Inflammatory macrophage (primary cell): ENCODE measurements around the gene G0S2.
A peak's percentile ranks its signal among the peaks of the same experiment; 100 is the strongest.

ENCODE experiments used
- DNase-seq, 2 donors: peaks; one replicate each; pipeline ENCODE4 v3.0.0-alpha.2; 2020 to 2022

G0S2 gene

DNA sequence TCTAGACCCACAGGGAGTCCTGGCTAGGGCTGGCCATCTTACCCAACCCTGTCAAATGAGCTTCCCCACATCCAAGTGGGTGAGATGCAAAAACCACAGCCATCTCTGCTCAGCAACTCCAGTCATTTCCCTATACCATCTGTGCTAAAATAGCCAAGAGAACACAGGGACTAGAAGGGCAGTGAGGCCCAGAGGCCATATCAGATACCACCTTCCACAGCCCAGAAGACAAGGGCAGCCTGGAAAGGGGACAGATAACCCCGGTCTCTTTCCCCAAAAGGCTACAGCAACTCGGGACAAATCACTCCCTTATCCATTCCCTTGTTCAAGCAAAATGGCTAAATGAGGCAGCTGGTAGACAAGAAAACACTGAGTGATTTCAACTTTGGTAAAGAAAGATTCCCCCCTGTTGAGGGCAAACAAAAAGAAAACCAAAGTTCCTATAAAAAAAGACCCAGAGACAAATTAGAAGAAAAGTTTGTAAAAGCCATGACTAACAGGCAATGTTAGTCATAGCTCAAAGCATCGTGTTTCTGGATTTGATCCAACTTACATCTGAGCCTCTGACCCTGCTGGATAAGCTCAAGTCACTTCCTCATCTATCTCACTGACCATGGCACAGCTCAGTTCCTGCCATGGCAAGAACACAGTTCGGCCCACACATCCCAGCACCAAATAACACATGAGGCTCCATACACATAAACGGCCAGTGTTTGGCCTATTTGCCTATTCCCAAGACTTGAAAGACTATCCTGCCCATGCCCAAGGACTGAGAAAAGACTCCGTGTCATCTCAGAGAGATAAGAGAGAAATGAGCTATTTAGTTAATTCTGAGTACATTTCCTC is 26.1 kb upstream of the G0S2 start:
- peak; percentile 93 to 94 for DNase-seq

DNA sequence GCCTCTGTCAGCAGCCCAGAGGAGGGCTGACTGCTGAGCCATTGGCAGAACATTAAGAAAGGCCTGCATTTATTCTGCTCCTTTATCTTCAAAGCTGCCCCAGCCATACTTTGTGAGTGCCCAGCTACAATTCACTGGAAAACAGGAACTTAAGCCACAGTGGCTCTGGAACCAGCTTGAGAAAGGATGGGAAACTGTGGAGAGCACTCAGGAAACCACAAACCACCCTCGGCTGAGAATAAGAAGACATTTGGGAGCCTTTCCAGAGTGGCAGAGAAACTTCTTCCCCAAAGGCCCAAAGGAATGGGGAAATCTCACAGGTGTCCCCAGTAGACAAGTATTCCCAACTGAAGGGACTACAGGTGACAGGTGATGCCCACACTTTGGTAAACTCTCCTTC is 24.8 kb upstream of the G0S2 start:
- peak; percentile 79 to 80 for DNase-seq

DNA sequence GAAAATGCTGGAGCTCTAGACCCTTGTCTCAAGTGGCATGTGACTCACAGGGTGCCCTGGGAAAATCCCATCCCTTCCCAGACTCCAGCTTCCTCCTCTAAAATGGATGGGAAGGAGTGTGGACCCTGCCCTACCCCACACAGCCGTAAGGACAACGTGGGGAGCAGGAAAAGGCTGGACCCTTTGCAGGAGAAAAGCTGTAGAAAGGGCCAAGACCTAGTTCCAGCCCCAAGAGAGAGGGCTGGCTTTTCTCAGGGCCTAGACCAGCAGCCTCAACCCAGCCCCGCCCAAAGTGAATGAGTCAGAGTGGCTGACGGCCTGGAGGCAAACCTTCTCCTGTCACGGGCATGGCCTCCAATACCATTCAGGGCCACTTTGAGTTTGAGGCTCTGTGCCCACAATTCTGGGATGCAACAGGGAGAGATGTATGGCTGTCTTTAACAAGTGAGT is 24.0 kb upstream of the G0S2 start:
- DNase-seq, result peak; percentile 86 to 88

DNA sequence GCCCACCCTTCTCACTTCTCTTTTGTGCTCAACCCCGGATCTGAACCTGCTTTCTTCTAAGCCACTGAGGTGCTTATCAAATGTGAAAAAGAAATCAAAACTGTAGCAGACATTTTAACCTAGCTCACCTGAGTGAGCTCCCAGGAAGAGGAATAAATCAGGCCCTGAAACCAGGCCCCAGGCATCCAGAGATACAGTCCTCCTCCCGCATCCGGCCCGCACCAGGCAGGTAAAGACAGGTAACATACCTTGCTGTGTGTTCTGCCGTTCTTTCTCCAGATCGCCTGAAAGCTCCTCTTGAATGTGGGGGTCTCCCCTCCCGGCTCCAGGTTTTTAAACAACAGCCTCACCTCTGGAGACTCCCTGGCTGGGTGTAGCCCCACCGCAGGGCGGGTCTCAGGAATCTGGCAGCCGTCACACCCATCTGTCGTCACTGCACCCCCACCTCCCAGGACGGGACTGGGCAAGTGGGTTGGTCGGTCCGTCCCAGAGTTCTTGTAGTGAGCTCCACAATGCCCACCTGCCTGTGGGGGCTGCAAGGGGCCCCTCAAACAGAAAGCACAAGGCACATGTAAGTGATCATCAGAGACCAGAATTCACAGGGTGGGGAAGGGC is 23.0 kb upstream of the G0S2 start, which contains the start of gene LAMB3:
TSS of gene LAMB3 (minus strand) at position 305 of the 615 bp plus-strand sequence. CDS start 1,481 bp downstream, outside the sequence.
- DNase-seq, result no peak

DNA sequence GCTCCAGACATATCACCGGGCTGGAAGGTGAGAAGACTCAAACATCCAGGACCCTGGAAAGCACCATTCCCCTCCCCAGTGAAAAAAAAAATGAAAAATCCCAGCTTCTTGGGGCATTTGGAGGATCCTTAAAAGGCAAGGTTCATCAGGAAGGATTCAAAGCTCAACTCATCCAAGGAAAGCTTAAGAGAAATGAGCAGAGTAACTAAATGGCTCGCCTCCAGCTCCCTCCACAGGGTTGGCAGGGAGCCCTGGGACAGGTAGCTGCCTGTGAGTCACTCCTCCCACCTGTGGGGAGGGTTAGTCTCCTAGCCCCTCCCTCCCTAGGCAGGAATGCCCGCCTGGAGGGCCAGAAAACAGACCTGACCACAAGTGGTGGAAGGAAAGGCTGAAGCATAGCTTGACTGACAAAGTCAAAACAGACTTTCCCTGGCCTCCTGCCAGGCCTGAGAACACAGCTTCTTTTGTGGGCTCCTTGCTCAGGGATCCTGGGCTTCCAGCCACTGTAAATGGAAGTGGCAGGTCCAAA is 22.3 kb upstream of the G0S2 start:
- peak in 1 of 2 donors; percentile 32 for DNase-seq

DNA sequence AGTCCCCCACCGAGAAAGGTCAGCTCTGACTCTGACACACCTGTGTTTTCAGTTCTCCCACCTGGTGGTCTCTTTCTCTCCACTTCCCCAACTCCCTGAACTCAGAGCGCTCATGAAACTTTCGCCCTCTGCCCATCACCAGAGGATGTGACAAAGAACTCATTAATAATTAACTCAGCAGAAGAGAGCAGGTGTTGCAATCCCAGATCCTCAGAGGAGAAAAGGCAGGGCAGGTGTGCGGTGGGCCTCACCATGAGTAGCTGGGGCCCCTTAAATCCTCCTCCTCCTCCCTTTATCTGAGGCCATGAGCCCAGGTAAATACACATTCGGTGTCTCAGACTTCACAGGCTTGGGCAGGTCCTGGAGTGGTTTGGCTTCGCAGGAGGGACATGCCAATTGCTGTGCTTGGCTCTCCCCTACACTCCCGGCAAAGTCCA is 21.3 kb upstream of the G0S2 start:
- no peak for DNase-seq

DNA sequence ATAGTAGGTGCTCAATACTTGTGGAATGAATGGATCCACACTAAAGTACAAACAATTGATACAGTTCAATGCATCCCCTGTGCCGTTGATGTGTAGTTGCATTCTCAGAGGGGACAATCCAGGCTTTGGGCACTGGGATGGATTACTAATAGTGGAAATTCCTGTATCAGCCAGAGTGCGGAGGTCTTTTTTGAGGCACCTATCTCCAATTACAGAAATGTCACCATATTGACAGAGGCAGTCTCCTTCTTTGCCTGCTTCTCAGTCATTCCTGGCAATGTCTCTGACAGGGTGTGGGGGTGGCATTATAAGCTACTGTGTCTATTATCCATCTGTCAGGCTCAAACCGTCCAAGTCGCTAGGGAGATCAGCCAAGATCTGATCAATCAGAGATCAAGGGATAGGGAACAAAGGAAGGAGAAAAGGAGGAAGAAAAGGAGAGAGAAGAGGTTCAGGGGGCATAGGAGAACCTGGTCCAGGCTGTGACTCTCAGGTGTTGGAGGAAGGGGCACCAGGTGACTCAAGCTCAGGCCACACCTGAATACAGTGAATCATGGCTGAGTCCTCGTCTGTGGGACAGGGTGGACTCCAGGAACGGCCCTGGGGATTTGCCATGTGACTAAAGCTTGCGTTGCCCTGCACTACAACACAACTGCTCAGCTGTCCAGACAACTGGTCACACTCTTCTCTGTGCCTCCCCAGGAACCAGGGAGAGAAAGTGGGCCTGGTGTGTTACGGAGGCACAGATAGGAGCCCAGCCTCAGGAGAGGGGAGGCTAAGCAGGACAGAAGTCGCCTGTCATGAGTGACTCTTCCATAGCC is 19.6 kb upstream of the G0S2 start:
- no peak for DNase-seq

DNA sequence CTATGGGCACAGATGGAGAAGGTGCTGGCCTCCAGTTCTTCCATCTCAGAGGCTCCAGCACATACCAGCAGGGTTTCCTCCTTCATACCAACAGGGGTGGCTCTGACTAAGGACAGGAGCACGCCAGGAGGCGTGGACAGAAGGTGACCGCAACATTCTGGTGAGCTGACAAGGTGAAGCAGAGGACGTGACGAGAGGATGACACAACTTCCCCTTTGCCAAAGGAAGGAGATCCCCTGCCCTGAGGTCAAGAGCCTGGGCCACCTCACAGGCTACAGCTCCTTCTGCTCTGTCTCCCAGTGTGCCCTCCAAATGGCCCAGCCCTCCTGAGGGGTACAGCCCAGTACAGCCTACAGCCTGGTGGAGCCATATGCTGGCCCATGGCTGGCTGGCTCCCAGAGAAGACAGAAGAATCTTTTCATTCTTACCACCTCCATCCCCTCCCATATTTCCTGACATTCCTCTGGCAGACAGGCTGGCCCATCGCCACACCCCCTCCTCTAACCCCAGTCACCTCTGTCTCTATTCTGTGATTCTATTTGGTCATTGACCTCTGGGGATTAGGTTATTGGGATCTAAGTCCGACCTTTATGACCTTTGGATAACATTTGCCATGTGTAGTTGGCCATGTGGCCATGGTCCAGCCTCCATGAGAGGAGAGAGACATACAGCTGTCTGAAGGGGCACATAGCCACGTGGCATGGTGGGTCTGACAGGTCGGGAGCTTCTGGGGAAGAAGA is 17.9 kb upstream of the G0S2 start:
- peak; percentile 35 to 72 for DNase-seq

DNA sequence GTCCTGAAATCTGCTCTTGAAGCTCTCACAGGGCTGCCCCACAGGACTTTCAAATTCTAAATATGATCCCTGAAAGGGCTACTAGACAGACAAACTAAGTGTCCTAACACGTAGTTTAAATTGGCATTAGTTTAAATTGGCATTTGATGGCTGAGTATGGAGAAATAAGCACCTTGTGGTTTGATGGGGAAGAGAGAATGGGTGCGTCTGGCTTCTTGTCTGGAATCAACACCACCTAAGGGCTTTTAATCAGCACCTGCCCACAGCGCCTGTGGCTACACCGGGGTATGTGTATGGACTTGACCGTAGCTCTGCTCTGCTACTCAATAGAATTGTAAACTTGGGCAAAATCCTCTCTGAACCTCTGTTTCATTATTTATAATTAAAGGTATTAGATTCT is 17.3 kb upstream of the G0S2 start:
- DNase-seq, result no peak

DNA sequence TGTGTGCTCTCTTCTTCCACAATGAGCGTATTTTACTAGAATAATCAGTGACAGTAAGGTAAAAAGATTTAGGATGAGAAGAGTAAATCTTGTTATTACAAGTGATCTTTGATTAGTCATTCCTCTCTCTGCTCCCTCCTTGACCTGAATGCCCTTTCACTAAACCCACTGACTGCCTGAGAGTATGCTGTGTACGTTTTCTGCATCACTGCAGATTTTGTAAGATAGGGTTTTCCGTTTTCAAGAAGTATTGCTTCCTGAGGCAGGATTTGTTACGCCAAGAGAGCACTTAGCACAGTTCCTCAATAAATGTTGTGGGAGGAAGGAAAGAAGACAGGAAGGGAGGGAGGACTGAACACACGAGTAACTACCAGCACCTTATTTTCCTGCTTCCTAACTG is 15.3 kb upstream of the G0S2 start:
- DNase-seq, result peak; percentile 84 to 85

DNA sequence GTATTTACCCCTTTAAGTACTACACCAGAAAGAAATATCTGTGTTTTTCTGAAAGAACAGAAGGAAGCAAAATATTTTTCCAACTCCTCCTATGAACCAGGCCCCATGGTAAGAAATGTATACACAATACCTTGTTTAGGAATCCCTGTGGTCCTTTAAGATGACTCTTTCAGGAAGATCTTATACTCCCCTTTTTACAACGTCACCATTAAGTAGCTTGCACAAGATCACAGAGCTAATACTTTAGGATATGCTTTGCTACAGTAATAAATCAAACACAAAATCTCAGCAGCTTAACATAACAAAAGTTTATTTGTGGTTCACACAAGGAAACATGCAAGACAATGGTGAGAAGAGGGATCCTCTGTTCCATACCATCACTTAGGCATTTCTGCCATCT is 14.1 kb upstream of the G0S2 start:
- no peak for DNase-seq

DNA sequence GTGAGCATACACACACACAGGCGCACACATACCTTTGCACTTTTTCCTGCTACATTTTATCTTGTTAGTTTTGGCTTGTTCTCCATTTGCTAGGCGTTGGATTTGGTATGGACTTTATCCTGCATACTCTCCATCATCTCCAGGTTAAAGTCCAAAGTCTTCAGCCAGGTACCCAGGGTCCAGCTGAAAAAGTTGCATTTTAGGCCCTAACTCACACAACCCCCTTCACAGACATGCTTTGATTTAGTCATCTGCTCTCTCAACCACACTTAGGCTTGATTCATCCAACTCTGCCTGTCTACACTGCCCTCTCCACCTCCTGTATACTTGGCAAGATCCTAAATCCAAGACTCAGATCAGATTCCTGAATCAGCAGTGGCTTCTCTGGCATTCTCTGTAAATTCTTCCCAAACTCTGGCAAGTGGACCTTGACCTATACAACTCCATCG is 12.3 kb upstream of the G0S2 start:
- no peak for DNase-seq

DNA sequence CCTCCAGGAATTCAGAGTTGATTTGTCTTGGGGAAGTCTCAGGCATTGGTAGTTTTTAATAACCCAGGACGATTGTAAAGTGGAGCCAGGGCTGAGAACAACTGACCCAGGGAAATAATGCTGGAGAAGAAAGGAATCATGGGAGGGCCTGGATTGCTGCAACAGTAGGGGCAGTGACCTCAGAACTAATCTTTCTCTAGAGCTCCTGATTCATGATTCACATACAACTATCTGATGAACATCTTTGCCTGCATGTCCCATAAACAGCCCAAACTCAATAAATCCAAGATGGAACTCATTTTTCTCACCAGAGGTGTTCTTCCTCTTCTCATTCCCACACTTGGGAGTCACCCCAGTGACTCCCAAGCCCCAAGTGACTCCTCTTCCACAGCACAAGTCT is 8.1 kb upstream of the G0S2 start:
- no peak for DNase-seq

DNA sequence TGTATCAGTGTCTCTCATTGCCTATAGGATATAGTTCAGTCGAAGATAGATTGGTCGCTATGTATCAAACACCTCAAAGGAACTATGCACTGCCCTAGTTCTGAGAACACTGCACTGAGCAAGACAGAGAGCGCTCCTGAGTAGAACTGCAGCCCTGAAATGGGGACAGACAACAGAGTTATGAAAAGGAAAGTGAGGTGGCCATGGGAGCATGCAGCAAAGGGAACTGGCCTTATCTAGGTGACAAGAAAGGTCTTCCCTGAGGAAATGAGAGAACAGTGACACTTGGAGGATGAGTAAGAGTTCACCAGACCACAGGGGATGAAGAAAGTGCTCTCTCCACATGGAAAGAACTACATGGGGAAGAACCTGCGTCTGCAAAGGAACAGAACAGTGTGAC is 7.5 kb upstream of the G0S2 start:
- DNase-seq, result peak; percentile 25 to 40

DNA sequence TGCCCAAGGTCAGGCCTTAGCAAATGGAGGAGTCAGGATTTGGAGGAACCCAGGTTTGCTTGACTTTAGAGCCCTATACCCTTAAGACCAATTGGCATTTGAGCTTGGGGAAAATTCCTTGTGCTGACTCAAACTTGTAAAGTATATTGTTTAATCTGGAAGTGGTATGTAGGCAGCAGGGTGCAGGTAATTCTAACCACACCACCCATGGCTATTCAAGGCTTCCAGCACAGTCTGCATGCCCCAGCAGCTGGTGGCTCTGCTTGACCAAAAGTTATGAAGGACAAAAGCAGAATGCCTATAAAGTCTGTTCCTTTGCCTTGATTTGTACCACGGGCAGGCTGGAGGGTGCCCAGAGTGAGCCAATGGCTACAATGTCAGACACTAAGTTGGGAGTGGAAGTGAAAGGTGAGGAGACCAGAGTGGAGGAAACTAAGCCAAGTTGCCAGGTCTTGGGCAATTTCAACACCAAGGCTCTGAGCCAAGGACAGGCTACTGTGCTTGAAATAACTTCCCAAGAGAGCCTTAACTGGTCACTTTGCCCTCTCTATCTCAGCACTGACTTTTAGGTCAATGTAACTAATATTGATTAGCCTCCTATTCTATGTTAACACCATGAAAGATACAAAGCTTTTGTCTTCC is 4.7 kb upstream of the G0S2 start:
- DNase-seq, result no peak

DNA sequence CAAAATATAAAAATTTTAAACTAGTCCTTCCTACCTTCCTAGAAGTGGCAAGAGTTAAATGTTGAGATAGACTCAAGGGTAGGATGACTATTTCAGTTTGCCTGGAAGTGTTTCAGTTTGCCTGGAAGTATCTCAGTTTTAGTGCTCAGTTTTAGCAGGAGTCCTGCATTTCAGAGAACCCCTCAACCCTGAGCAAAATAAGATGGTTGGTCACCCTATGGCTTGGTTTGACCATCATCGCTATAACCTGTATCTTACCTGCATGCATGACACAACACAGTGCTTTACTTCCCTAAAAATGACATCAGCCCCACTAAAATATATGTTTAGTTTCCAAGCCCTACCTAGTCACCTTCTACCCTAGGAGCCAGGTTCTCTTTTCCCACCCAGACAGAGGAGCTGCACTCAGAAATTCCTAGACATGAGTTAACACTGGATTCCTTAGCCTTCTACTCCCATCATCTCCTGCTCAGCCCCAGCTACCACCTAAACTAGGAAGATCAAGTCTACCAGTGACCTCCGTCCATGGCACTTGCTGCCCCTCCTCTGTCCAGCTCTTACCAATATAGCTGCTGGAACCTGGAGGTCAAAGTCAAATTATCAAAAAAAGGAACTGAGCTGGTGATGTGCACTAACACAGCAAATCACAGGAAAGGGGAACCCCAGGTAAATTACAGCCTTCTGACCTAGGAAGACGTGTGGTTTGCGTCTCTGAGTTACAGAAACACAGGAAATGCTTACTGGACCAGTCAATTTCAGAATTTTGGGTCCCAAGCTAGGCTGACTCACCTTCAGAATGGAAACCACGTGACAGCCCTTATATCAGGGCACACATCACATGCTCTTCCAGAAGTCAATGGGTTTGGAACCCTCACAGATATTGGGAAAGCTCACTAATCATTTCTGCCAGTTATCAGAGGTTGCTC is 2.2 kb upstream of the G0S2 start:
- peak; percentile 56 to 77 for DNase-seq

DNA sequence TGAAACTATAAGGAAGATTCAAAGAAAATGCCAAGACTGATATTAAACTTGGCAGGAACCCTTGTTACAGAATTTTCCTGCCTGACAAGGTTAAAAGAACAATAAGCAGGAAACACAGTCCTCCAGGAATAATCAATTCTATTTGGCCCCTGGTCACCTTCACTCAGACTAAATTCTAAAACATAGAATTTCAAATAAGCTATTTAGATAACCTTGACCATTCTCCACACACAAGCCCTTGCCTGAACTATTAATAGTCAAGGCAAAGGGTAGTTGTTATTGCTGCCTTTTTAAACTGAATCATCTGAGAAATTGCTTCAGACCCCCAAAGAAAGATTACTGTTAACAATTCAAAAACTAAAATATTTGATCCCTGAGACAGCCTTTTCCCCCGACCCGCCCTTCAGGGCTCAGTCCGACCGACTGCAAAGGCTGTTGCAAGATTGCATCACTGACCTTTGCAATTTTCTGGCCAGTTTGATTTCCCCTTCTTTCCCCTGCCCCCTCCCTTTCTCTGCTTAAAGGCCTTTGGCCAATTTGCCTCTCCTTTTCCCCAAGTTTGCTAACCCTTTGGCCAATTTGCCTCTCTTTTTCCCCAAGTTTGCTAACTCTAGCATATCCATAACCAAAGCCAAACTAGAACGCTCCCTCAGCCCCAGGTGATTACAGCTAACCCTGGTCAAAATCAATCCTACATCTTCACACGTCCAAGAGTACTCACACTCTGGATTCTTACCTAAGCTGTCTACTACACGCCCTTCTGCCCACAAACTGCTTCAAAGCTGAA is 1.4 kb upstream of the G0S2 start:
- peak; percentile 69 to 74 for DNase-seq

DNA sequence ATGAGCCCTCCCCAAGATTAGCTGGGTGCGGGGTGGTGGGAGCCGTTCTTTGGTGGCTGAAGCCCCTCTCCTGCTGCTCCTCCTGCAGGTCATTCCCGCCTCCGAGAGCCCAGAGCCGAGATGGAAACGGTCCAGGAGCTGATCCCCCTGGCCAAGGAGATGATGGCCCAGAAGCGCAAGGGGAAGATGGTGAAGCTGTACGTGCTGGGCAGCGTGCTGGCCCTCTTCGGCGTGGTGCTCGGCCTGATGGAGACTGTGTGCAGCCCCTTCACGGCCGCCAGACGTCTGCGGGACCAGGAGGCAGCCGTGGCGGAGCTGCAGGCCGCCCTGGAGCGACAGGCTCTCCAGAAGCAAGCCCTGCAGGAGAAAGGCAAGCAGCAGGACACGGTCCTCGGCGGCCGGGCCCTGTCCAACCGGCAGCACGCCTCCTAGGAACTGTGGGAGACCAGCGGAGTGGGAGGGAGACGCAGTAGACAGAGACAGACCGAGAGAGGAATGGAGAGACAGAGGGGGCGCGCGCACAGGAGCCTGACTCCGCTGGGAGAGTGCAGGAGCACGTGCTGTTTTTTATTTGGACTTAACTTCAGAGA is 448 bp downstream of the G0S2 start:
- DNase-seq, result peak in 1 of 2 donors; percentile 40

DNA sequence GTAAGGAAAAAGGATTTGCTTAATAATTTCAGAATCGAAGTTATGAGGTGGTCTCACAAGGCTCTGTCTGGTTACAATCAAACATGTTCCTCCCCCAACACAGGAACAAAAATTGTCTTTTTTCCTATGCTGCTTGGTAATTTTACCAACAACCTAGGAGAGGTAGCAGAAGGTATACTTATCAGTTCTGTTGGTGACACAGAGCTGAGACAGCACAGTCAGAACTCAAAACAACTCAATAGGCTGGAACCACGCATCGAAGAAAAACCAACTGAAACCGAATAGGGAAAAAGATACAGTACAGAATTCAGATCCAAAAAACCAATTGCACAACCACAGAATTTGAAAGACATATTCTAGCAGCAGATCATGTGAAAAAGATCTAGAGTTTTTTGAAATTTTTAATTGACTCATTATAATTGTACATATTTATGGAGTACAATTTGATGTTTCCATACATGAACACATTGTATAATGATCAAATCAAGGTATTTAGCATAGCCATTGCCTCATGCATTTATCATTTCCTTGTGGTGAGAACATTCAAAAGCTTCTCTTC is 3.8 kb downstream of the G0S2 start:
- DNase-seq, result no peak
